Type B pancreatic cell (in vitro differentiated cells): ENCODE measurements around the gene CCDC9. TPM values are rescaled to one million over a fixed set of nuclear protein-coding genes. Genes with fewer than 3 reads are reported as not detected.

Source experiments
- microRNA-seq: library from miRNA; unstranded; fragments of <30 nt; microRNA quantifications from one replicate; pipeline ENCODE4, GENCODE V29; 2020
- total RNA-seq: library from RNA; stranded (reverse); gene quantifications from 2 replicates; pipeline ENCODE4 v1.2.1, GENCODE V29; 2021; ENCODE audit warnings: low replicate concordance

CCDC9 gene
- total RNA-seq, 1 donor from 2014 or later = 22.4 TPM

Small RNA genes within 50 kb of the gene (microRNA-seq; reads per million reads assigned to microRNA genes)
- gene MIR3190 = not detected
- gene MIR3191 = not detected

Other genes starting within 250 kb of the CCDC9 start
- gene NPAS1, start 236.7 kb upstream of the CCDC9 start, total RNA-seq = 3.6 and 6.6 TPM in 2 replicates
- gene TMEM160, start 207.9 kb upstream of the CCDC9 start, total RNA-seq = 28.4 and 37.3 TPM in 2 replicates
- 59.9 and 71.4 TPM in 2 replicates for gene ZC3H4, start 142.7 kb upstream of the CCDC9 start, total RNA-seq
- 102 and 155 TPM in 2 replicates for gene SAE1, start 125.7 kb upstream of the CCDC9 start, total RNA-seq
- 14.8 and 36.2 TPM in 2 replicates for gene BBC3, start 25.3 kb upstream of the CCDC9 start, total RNA-seq
- gene INAFM1, start 18.4 kb downstream of the CCDC9 start, total RNA-seq = 8.2 and 9.6 TPM in 2 replicates
- 0.93 and 1.0 TPM in 2 replicates for gene C5AR1, start 53.3 kb downstream of the CCDC9 start, total RNA-seq
- gene C5AR2, start 75.7 kb downstream of the CCDC9 start, total RNA-seq = 0.07 TPM in 1 of 2 replicates, not detected in the other
- gene DHX34, start 92.8 kb downstream of the CCDC9 start, total RNA-seq = 24.5 and 32.9 TPM in 2 replicates
- 29.2 and 43.2 TPM in 2 replicates for gene MEIS3, start 163.0 kb downstream of the CCDC9 start, total RNA-seq
- 1.2 and 1.3 TPM in 2 replicates for gene SLC8A2, start 215.4 kb downstream of the CCDC9 start, total RNA-seq
- 9.6 and 21.2 TPM in 2 replicates for gene KPTN, start 227.7 kb downstream of the CCDC9 start, total RNA-seq